DND-41 (cell line): Measurements from ENCODE around the gene NPAS2.

Source experiments
- ATAC-seq: fragments of 200-7000 bp; cut with Tn5 transposase; 3 replicates; pipeline ENCODE4 v1.9.1; 2021; ENCODE audit warnings: low read depth; ENCODE audit not compliant: insufficient read depth
- DNase-seq: peaks from one replicate; pipeline ENCODE4 v3.0.0-alpha.2; 2020
- H2AFZ ChIP-seq: 2 replicates; pipeline ENCODE4 v1.6.0; 2012; ENCODE audit warnings: low read depth, low read length
- H3K27ac ChIP-seq: 2 replicates; pipeline ENCODE4 v1.5.1; 2012; ENCODE audit warnings: low read length, inconsistent platforms
- H3K27me3 ChIP-seq: fragments of 200-600 bp; sonication (generic); 2 replicates; pipeline ENCODE4 v1.6.0; 2012; ENCODE audit warnings: low read length, mild to moderate bottlenecking, inconsistent platforms; ENCODE audit not compliant: insufficient read depth, poor library complexity
- H3K36me3 ChIP-seq: 2 replicates; pipeline ENCODE4 v1.5.1; 2012; ENCODE audit warnings: low read length, inconsistent platforms; ENCODE audit not compliant: insufficient read depth
- H3K4me1 ChIP-seq: 2 replicates; pipeline ENCODE4 v1.5.1; 2012; ENCODE audit warnings: mild to moderate bottlenecking, low read length; ENCODE audit not compliant: insufficient read depth
- H3K4me2 ChIP-seq: 2 replicates; pipeline ENCODE4 v1.6.0; 2012; ENCODE audit warnings: mild to moderate bottlenecking, moderate library complexity, low read length, inconsistent platforms; ENCODE audit not compliant: insufficient read depth
- H3K4me3 ChIP-seq, 2 experiments: fragments of 200-600 bp in 1 of 2; shearing (Covaris generic) in 1 of 2; 2 replicates each; pipeline ENCODE4 v1.5.1; 2012 to 2016; ENCODE audit warnings: inconsistent platforms in 2 of 2, low read length in 2 of 2, mild to moderate bottlenecking in 2 of 2, low read depth in 1 of 2, moderate library complexity in 1 of 2
- H3K79me2 ChIP-seq: 2 replicates; pipeline ENCODE4 v1.6.0; 2012; ENCODE audit warnings: low read length, inconsistent platforms; ENCODE audit not compliant: insufficient read depth
- H3K9ac ChIP-seq: 2 replicates; pipeline ENCODE4 v1.6.0; 2012; ENCODE audit warnings: low read depth, mild to moderate bottlenecking, inconsistent platforms, low read length, moderate library complexity
- H3K9me3 ChIP-seq: 2 replicates; pipeline ENCODE4 v1.5.1; 2012; ENCODE audit warnings: low read length, moderate library complexity, mild to moderate bottlenecking, inconsistent platforms; ENCODE audit not compliant: insufficient read depth, severe bottlenecking
- H4K20me1 ChIP-seq: 2 replicates; pipeline ENCODE4 v1.6.0; 2012; ENCODE audit warnings: low read length; ENCODE audit not compliant: insufficient read depth
- EZH2 ChIP-seq: IDR thresholded peaks from 3 replicates; pipeline ENCODE4 v1.6.1; 2012; ENCODE audit warnings: borderline replicate concordance, low read depth, mild to moderate bottlenecking, moderate library complexity, low read length, inconsistent platforms; ENCODE audit not compliant: severe bottlenecking
- TF ChIP-seq, protein P1 (sequence below): IDR thresholded peaks from 2 replicates; pipeline ENCODE4 v1.5.1; 2012; ENCODE audit warnings: borderline replicate concordance, low read length, moderate library complexity, mild to moderate bottlenecking; ENCODE audit not compliant: poor library complexity, severe bottlenecking; ENCODE audit errors: extremely low read depth

NPAS2 gene

DNA sequence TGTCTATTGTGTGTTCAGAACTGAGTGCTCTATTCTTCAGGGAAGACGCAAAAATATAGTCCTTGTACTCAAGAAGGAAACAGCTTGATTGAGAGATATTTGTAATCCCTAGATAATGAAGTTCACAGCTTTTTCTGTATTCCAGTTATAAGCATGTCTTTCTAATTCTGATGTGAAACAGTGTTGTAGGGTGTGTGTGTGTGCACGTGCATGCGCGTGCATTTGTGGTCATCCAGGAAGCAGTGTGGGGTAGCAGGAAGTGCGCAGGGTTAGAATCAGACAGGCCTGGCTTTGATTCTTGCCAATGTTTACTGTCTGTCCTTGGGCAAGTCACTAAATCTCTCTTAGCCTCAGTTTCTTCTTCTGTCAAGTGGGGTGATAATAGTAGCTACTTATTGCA lies 87.9 kb downstream of the NPAS2 start:
- Histone ChIP-seq H3K4me3 (no peak overlapping the region), H3K79me2 (no peaks in the 10 kb centered on the region), H3K9me3 (no peaks in the 10 kb centered on the region), H3K9ac (no peak overlapping the region), H2AFZ (no peak overlapping the region), H3K4me2 (no peak overlapping the region), H4K20me1 (no peaks in the 10 kb centered on the region), H3K27me3 (no peaks in the 10 kb centered on the region), H3K4me1 (no peaks in the 10 kb centered on the region), H3K36me3 (no peaks in the 10 kb centered on the region), H3K27ac (no peak overlapping the region)
- no peak for DNase-seq
- TF ChIP-seq, protein P1, sequence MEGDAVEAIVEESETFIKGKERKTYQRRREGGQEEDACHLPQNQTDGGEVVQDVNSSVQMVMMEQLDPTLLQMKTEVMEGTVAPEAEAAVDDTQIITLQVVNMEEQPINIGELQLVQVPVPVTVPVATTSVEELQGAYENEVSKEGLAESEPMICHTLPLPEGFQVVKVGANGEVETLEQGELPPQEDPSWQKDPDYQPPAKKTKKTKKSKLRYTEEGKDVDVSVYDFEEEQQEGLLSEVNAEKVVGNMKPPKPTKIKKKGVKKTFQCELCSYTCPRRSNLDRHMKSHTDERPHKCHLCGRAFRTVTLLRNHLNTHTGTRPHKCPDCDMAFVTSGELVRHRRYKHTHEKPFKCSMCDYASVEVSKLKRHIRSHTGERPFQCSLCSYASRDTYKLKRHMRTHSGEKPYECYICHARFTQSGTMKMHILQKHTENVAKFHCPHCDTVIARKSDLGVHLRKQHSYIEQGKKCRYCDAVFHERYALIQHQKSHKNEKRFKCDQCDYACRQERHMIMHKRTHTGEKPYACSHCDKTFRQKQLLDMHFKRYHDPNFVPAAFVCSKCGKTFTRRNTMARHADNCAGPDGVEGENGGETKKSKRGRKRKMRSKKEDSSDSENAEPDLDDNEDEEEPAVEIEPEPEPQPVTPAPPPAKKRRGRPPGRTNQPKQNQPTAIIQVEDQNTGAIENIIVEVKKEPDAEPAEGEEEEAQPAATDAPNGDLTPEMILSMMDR: no peak
- TF ChIP-seq EZH2: no peak
- peak; percentile 58; the same call in 1 of the 3 replicates for ATAC-seq

DNA sequence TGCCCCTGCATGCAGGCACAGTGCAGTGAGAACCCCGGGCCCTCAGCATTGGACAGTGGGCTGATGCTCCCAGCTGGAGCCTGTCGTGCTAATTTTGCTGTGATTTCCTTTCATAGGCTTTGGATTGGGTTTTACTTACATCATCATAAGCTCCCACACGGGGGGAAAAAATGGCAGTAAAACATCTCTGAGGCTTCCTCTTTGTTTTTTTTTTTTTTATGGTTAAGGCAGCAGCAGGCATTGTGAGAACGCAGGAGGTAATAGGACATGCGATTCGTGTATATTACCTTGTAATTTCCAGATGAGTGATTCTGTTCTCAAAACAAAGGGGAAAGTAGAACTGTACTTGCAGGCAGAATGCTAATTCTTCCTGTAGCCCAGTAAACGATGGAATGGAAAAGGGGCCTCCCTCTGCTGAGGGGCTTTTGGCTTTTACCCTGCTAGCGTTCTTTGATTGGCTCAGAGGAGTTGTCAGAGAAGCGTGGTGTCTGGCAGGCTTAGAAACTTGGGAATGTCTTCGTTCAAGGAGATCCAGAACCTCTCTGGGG lies 89.7 kb downstream of the NPAS2 start:
- DNase-seq: no peak
- no peak for TF ChIP-seq EZH2
- TF ChIP-seq, protein P1: no peak
- Histone ChIP-seq H3K4me2 (no peak overlapping the region), H3K36me3 (no peaks in the 10 kb centered on the region), H4K20me1 (no peaks in the 10 kb centered on the region), H3K27ac (no peak overlapping the region), H3K4me3 (no peak overlapping the region), H3K79me2 (no peaks in the 10 kb centered on the region), H3K9me3 (no peaks in the 10 kb centered on the region), H2AFZ (no peak overlapping the region), H3K27me3 (no peaks in the 10 kb centered on the region), H3K9ac (no peak overlapping the region), H3K4me1 (no peaks in the 10 kb centered on the region)
- ATAC-seq: no peak

DNA sequence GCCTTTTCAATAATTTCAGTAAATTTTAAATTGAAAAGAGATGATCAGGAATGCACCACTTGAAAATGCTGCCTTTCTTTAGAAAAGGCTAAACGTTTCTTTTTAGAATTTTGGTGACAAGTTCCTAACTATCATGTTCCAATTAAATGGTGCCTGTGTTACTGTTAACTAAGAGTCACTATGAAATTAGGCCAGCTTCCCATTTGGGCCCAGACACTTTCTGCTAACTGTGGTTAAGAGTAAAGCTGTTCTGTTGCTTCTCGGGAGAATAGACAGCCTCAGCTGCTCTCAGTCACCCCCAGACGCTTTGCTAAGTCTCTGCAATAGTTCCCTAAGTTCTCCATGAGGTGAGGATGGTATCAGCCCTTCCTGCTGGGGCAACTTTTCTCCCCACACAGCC lies 90.2 kb downstream of the NPAS2 start:
- DNase-seq (no peak), ATAC-seq (no peak)
- Histone ChIP-seq H2AFZ (no peak overlapping the region), H3K9me3 (no peaks in the 10 kb centered on the region), H3K4me2 (no peak overlapping the region), H3K4me1 (no peaks in the 10 kb centered on the region), H4K20me1 (no peaks in the 10 kb centered on the region), H3K79me2 (no peaks in the 10 kb centered on the region), H3K36me3 (no peaks in the 10 kb centered on the region), H3K9ac (no peak overlapping the region), H3K4me3 (no peak overlapping the region), H3K27ac (no peak overlapping the region), H3K27me3 (no peaks in the 10 kb centered on the region)
- TF ChIP-seq, protein P1: no peak
- TF ChIP-seq EZH2: no peak

DNA sequence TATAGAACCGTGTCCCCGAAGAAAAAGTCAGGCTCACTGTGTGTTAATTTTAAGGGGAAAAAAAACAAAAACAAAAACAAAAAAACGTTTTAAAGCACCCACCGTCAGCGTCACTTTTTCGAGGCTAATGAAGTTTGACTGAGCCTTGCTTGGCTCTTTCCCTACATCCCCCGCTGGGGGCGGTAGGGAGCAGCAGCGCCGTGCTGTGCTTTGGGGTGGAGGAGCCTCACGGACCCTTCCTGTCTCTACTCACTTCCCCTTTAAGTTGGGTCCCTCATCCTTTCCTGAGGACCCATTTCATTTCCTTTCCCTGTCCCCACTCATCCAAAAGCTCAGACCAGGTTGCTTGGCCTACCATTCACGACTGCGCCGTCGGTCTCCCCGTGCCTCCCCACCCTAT lies 99.4 kb downstream of the NPAS2 start:
- DNase-seq (no peak), ATAC-seq (no peak)
- Histone ChIP-seq H4K20me1 (no peaks in the 10 kb centered on the region), H3K27ac (no peak overlapping the region), H3K79me2 (no peaks in the 10 kb centered on the region), H3K4me1 (no peaks in the 10 kb centered on the region), H3K4me2 (no peak overlapping the region), H3K9me3 (peaks cover 4% of the 10 kb centered on the region), H3K27me3 (no peaks in the 10 kb centered on the region), H2AFZ (no peak overlapping the region), H3K9ac (no peak overlapping the region), H3K36me3 (no peaks in the 10 kb centered on the region), H3K4me3 (no peak overlapping the region)
- TF ChIP-seq, protein P1: peak; percentile 43
- TF ChIP-seq EZH2: no peak
